Thymus (tissue), 11 donors: Measurements from ENCODE around the gene RAB37. TPM values are rescaled to one million over a fixed set of nuclear protein-coding genes. Genes with fewer than 3 reads are reported as not detected.

Experiments used
- DNase-seq, 9 donors: peaks; one replicate each; pipeline ENCODE4 v3.0.0-alpha.2; 2013; ENCODE audit warnings: low spot score in 9 of 9, low read depth in 6 of 9, missing footprints in 1 of 9
- H3K27ac ChIP-seq, 2 donors: one replicate each; pipeline ENCODE4 v1.5.1; 2013; ENCODE audit warnings: control low read depth in 1 of 2, low read depth in 1 of 2, low read length in 1 of 2, mild to moderate bottlenecking in 1 of 2, moderate library complexity in 1 of 2
- H3K27me3 ChIP-seq, 2 donors: one replicate each; pipeline ENCODE4 v1.5.1; 2013; ENCODE audit warnings: low read length in 1 of 2; ENCODE audit not compliant: control insufficient read depth in 2 of 2, insufficient read depth in 1 of 2
- H3K36me3 ChIP-seq, 2 donors: one replicate each; pipeline ENCODE4 v1.5.1; 2013; ENCODE audit warnings: low read length in 1 of 2, mild to moderate bottlenecking in 1 of 2, moderate library complexity in 1 of 2; ENCODE audit not compliant: control insufficient read depth in 2 of 2, insufficient read depth in 2 of 2
- H3K4me1 ChIP-seq, 2 donors: one replicate each; pipeline ENCODE4 v1.5.1; 2013; ENCODE audit warnings: low read length in 2 of 2; ENCODE audit not compliant: control insufficient read depth in 2 of 2, insufficient read depth in 2 of 2
- H3K4me3 ChIP-seq, 2 donors: one replicate each; pipeline ENCODE4 v1.5.1; 2013; ENCODE audit warnings: low read length in 2 of 2, control low read depth in 1 of 2, mild to moderate bottlenecking in 1 of 2
- H3K9me3 ChIP-seq, 2 donors: one replicate each; pipeline ENCODE4 v1.5.1; 2013; ENCODE audit warnings: low read length in 1 of 2, mild to moderate bottlenecking in 1 of 2; ENCODE audit not compliant: control insufficient read depth in 2 of 2, insufficient read depth in 1 of 2
- WGBS: extraction: QIAGEN DNeasy Blood & Tissue Kit; methylation state at CpG from one replicate; pipeline ENCODE4 v1.1.7; 2013; 5-methylcytosine and 5-hydroxymethylcytosine counted together
- polyA plus RNA-seq: library from polyadenylated mRNA; stranded (reverse); fragments of 200-250 nt; gene quantifications from one replicate; pipeline ENCODE4 v1.2.3, GENCODE V29; 2013
- total RNA-seq: library from RNA; stranded (reverse); fragments of 120-200 nt; gene quantifications from one replicate; pipeline ENCODE4 v1.2.4, GENCODE V29; 2013
- donor health status: healthy.

The RAB37 gene
- total and polyA plus RNA-seq, 2 donors: 19.9 to 29.3 TPM

DNA sequence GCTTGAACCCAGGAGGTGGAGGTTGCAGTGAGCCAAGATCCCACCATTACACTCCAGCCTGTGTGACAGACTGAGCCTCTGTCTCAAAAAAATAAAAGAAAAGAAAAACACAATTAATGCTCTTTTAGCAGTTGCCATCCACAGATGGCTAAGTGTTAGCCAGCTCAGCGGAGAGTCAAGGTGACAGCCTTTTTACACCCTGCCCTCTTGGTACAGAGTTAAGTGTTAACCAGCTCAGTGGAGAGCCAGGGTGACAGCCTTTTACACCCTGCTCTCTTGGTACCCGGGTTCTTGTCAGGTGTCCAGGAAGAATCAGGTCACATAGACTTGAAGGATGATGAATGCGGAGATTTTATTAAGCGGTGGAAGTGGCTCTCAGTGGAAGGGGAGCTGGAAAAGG, 16.6 kb upstream of the RAB37 start:
- WGBS: 94% methylated on average over 4 of the region's 4 CpGs
- no peak overlapping the region for H3K4me3 ChIP-seq
- H3K4me1 ChIP-seq: no peaks in the 10 kb centered on the region
- no peak for DNase-seq
- H3K27ac ChIP-seq: no peak overlapping the region
- no peaks in the 10 kb centered on the region for H3K9me3 ChIP-seq
- H3K27me3 ChIP-seq: no peaks in the 10 kb centered on the region
- H3K36me3 ChIP-seq: no peaks in the 10 kb centered on the region

DNA sequence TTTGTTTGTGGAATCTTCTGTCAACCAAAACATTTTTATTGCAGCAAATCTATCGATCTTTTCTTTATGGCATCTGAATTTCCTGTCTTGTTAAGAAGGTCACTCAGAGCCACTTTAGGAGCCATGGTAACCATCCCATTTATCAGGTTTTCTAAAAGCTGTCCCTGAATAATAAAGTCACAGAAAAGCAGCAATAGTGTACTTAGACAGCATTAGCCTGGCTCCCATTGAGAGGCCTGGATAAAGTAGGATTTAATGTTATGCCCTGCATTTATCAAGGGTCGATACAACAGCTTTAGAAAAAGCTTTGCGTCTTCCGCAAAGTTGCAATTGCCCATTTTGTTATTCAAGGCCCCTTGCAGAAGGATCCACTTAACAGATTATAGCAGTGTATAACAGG, 14.3 kb upstream of the RAB37 start:
- Histone ChIP-seq H3K27ac (no peak overlapping the region), H3K4me3 (no peak overlapping the region), H3K27me3 (no peaks in the 10 kb centered on the region), H3K4me1 (no peaks in the 10 kb centered on the region), H3K36me3 (no peaks in the 10 kb centered on the region), H3K9me3 (no peaks in the 10 kb centered on the region)
- WGBS: 98% methylated on average over 4 of the region's 4 CpGs
- DNase-seq: no peak

DNA sequence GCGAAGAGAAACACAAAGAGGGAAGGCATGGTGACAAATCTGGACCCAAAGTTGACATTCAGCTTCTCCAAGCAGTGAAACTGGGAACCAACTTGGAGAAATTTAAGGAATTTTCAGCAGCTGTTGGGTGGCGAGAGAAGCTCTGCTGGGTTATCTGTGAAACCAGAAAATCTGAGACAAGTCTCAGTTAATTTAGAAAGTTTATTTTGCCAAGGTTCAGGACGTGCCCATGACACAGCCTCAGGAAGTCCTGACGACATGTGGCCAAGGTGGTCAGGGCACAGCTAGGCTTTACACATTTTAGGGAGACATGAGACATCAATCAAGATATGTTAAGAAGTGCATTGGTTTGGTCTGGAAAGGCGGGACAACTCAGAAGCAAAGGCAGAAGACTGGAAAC, 13.2 kb upstream of the RAB37 start:
- Histone ChIP-seq H3K4me3 (no peak overlapping the region), H3K9me3 (no peaks in the 10 kb centered on the region), H3K36me3 (no peaks in the 10 kb centered on the region), H3K27me3 (no peaks in the 10 kb centered on the region), H3K27ac (no peak overlapping the region), H3K4me1 (no peaks in the 10 kb centered on the region)
- no peak for DNase-seq
- WGBS: 71% methylated on average over 5 of the region's 5 CpGs

GRCh38 chr17:74725111-74725510, 11.9 kb upstream of the RAB37 start:
- DNase-seq: no peak
- H3K4me3 ChIP-seq: no peak overlapping the region

GRCh38 chr17:74728033-74728701, 8.9 kb upstream of the RAB37 start:
- Histone ChIP-seq H3K27me3 (peaks cover 0 to 9% of the 10 kb centered on the region in 2 donors), H3K4me3 (no peak overlapping the region), H3K4me1 (no peaks in the 10 kb centered on the region), H3K27ac (no peak overlapping the region), H3K9me3 (no peaks in the 10 kb centered on the region), H3K36me3 (no peaks in the 10 kb centered on the region)
- 95% methylated on average over 3 of the region's 3 CpGs for WGBS
- no peak for DNase-seq

More at GRCh38 chr17:74725111-74725510, 11.9 kb upstream of the RAB37 start:
- Histone ChIP-seq H3K9me3 (no peaks in the 10 kb centered on the region), H3K36me3 (no peaks in the 10 kb centered on the region), H3K27ac (no peak overlapping the region), H3K27me3 (peaks cover 0 to under 1% of the 10 kb centered on the region in 2 donors), H3K4me1 (no peaks in the 10 kb centered on the region)
- WGBS: over 99% methylated on average over 3 of the region's 3 CpGs

- no peaks in the 10 kb centered on the region for H3K36me3 ChIP-seq
- H3K9me3 ChIP-seq: peaks cover 0 to 3% of the 10 kb centered on the region in 2 donors
- H3K27ac ChIP-seq: no peak overlapping the region
- DNase-seq: no peak
- H3K27me3 ChIP-seq: peaks cover 0 to 9% of the 10 kb centered on the region in 2 donors
- no peak overlapping the region for H3K4me3 ChIP-seq
- no peaks in the 10 kb centered on the region for H3K4me1 ChIP-seq
- WGBS: 97% methylated on average over 3 of the region's 3 CpGs
Measured at GRCh38 chr17:74728702-74729075, 8.4 kb upstream of the RAB37 start.

- Histone ChIP-seq H3K36me3 (no peaks in the 10 kb centered on the region), H3K4me1 (no peaks in the 10 kb centered on the region), H3K9me3 (peaks cover 0 to 3% of the 10 kb centered on the region in 2 donors), H3K27me3 (peaks cover 0 to 9% of the 10 kb centered on the region in 2 donors), H3K27ac (no peak overlapping the region), H3K4me3 (no peak overlapping the region)
- WGBS: 98% methylated on average over 5 of the region's 5 CpGs
- no peak for DNase-seq
Measured at GRCh38 chr17:74729368-74729767, 7.7 kb upstream of the RAB37 start.

DNA sequence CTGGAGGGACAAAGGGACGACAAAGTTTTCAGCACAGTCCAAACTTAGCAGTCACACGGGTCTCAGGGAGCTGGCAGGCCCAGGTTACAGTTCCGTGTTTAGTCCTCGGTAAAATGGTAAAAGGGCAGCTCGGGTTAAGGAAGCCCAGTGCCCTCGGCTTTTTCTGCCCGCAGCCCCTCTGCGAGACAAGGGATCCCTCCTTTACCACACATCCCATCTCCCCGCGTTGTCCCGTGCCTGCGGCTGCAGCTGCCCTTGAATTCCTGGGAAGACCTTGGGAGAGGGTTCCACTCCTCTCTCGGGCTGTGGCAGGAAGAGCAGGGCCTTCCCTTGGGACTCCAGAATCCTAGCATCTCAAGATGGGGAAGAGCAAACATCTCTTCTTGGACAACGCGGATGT, 7.2 kb upstream of the RAB37 start:
- peaks cover 0 to 9% of the 10 kb centered on the region in 2 donors for H3K27me3 ChIP-seq
- H3K36me3 ChIP-seq: no peaks in the 10 kb centered on the region
- H3K4me3 ChIP-seq: no peak overlapping the region
- peaks cover 0 to 3% of the 10 kb centered on the region in 2 donors for H3K9me3 ChIP-seq
- no peak overlapping the region for H3K27ac ChIP-seq
- WGBS: 97% methylated on average over 15 of the region's 15 CpGs
- DNase-seq: no peak
- H3K4me1 ChIP-seq: no peaks in the 10 kb centered on the region

DNA sequence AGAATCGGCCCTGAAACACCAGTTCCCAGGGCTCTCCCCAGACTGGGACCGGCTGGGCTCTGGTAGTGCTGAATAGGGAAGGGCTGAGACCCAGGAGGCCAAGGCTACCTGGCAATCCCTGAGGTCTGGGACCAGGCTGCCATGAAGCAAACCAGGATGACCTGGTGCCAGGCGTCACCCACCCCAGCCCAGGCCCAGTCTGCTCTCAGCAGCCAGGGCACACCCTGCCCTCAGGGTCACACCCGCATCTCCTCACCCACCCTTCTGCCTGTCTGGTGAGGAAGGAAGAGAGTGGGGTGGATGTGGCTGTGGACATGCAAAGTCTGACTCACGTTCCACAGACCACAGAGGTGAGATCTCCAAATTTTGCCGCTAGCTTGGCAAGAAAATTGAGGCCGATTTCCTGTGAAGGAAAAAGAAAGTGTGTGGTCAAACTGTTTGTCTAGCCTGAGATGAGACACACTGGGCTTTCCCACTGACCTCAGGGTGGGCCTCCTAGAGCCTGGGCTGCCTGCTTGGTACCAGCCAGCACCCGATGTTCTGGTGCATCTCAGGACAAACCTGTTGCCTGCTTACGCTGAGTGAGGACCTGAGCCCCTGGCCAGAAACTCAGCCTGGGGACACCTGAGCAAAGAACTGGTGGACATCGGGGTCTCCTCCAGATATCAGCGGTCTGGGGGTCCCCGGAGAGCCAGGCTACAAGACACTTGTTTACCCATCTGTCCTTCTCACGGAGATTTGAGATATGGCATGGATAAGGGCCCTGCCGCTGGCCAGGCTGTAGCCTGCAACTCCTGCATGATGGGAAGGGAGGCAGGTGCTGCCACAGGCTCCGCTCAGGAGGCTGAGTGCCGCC, 6.3 kb upstream of the RAB37 start:
- H3K27ac ChIP-seq: no peak overlapping the region
- H3K4me1 ChIP-seq: no peaks in the 10 kb centered on the region
- no peak for DNase-seq
- peaks cover 0 to 12% of the 10 kb centered on the region in 2 donors for H3K27me3 ChIP-seq
- no peak overlapping the region for H3K4me3 ChIP-seq
- peaks cover 0 to 3% of the 10 kb centered on the region in 2 donors for H3K9me3 ChIP-seq
- no peaks in the 10 kb centered on the region for H3K36me3 ChIP-seq
- WGBS: 64% methylated on average over 16 of the region's 16 CpGs
